ENCODE measurements around the gene KCNIP4.

DNA sequence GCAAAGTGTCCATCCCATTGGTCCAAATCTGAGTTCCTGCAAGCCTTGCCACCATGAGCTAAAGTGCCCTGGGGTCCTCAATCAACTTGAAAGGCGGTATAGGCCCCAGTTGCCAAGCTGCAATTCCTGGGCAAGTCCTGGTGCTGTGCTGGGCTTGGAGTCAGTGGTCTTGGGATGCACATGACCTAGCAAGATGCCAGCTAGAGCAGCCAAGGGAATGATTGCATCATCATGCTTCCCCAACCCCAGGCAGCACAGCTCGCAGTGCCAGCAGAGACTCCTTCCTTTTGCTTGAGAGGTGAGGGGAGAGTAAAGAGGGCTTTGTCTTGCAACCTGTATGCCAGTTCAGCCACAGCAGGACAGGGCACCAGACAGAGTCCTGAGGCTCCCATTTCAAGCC, 50.5 kb downstream of the KCNIP4 start:
- TF ChIP-seq, protein P1, sequence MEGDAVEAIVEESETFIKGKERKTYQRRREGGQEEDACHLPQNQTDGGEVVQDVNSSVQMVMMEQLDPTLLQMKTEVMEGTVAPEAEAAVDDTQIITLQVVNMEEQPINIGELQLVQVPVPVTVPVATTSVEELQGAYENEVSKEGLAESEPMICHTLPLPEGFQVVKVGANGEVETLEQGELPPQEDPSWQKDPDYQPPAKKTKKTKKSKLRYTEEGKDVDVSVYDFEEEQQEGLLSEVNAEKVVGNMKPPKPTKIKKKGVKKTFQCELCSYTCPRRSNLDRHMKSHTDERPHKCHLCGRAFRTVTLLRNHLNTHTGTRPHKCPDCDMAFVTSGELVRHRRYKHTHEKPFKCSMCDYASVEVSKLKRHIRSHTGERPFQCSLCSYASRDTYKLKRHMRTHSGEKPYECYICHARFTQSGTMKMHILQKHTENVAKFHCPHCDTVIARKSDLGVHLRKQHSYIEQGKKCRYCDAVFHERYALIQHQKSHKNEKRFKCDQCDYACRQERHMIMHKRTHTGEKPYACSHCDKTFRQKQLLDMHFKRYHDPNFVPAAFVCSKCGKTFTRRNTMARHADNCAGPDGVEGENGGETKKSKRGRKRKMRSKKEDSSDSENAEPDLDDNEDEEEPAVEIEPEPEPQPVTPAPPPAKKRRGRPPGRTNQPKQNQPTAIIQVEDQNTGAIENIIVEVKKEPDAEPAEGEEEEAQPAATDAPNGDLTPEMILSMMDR (IDR thresholded peaks at IDR 0.05; ENCODE audit: poor library complexity), result no peak
- TF ChIP-seq EZH2 (IDR thresholded peaks at IDR 0.05; ENCODE audit: borderline replicate concordance) (no peak), EZH2phosphoT487 (IDR thresholded peaks at IDR 0.05; ENCODE audit: low read depth, severe bottlenecking, unreplicated experiment) (no peak)

Data from hepatocyte (in vitro differentiated cells).